ENCODE data around the gene RYR2.

- TF ChIP-seq CTCF (IDR thresholded peaks at IDR 0.05), result no peak
- TF ChIP-seq POLR2A (IDR thresholded peaks at IDR 0.05), result no peak
Measured at GRCh38 chr1:237795558-237795957, 753.6 kb downstream of the RYR2 start.

Data from esophagus squamous epithelium (tissue), 4 donors.